GM23338 (cell line): ENCODE measurements around the gene CELA3B. TPM values are rescaled to one million over a fixed set of nuclear protein-coding genes. Genes with fewer than 3 reads are reported as not detected.
A peak's percentile ranks its signal among the peaks of the same experiment; 100 is the strongest.
"Not testable (repeated sequence)": the region's sequence is repeated elsewhere in the genome, so short reads cannot be mapped to it uniquely, and the experiment has no call there.

Experiments
- ATAC-seq: fragments of 200-7000 bp; cut with Tn5 transposase; 3 replicates; pipeline ENCODE4 v1.9.1; 2020
- DNase-seq: peaks from one replicate; pipeline ENCODE4 v3.0.0-alpha.2; 2015; ENCODE audit warnings: low spot score
- H2AFZ ChIP-seq: fragments of 200-600 bp; sonication (generic); 2 replicates; pipeline ENCODE4 v1.8.0; 2016; ENCODE audit warnings: antibody characterized with exemption, mild to moderate bottlenecking, moderate library complexity
- H3F3A ChIP-seq: fragments of 200-600 bp; sonication (generic); replicated peaks from 2 replicates; pipeline ENCODE4 v1.8.0; 2017; ENCODE audit warnings: antibody characterized with exemption, mixed run types, low read depth
- H3K27ac ChIP-seq: fragments of 200-600 bp; sonication (generic); 2 replicates; pipeline ENCODE4 v1.6.1; 2016; ENCODE audit warnings: low read depth
- H3K27me3 ChIP-seq: fragments of 200-600 bp; sonication (generic); 2 replicates; pipeline ENCODE4 v1.8.0; 2016; ENCODE audit warnings: mild to moderate bottlenecking, mixed run types, moderate library complexity; ENCODE audit not compliant: insufficient read depth
- H3K36me3 ChIP-seq: fragments of 200-600 bp; sonication (generic); 2 replicates; pipeline ENCODE4 v1.8.0; 2016; ENCODE audit warnings: mild to moderate bottlenecking; ENCODE audit not compliant: insufficient read depth
- H3K4me1 ChIP-seq: fragments of 200-600 bp; sonication (generic); 2 replicates; pipeline ENCODE4 v1.8.0; 2016; ENCODE audit warnings: mild to moderate bottlenecking, moderate library complexity; ENCODE audit not compliant: insufficient read depth
- H3K4me2 ChIP-seq: fragments of 200-600 bp; sonication (generic); 2 replicates; pipeline ENCODE4 v1.7.1; 2017; ENCODE audit warnings: mixed run types
- H3K4me3 ChIP-seq: fragments of 200-600 bp; sonication (generic); 2 replicates; pipeline ENCODE4 v1.6.1; 2016; ENCODE audit warnings: mixed run types
- H3K79me2 ChIP-seq: fragments of 200-600 bp; sonication (generic); replicated peaks from 2 replicates; pipeline ENCODE4 v1.8.0; 2017; ENCODE audit warnings: mild to moderate bottlenecking; ENCODE audit not compliant: insufficient read depth
- H3K9me2 ChIP-seq: fragments of 200-600 bp; sonication (generic); 2 replicates; pipeline ENCODE4 v1.8.0; 2017; ENCODE audit not compliant: insufficient read depth
- H4K20me1 ChIP-seq: fragments of 200-600 bp; sonication (generic); replicated peaks from 2 replicates; pipeline ENCODE4 v1.8.0; 2017; ENCODE audit warnings: mild to moderate bottlenecking; ENCODE audit not compliant: insufficient read depth
- H3K27ac Mint-ChIP-seq: 2 replicates; pipeline ENCODE4 v1.8.0; 2020; ENCODE audit warnings: inconsistent platforms, mild to moderate bottlenecking, moderate library complexity, mixed read lengths
- H3K27me3 Mint-ChIP-seq: 3 replicates; pipeline ENCODE4 v1.8.0; 2022; ENCODE audit warnings: low read depth, mild to moderate bottlenecking, moderate library complexity, mixed read lengths, inconsistent platforms; ENCODE audit not compliant: insufficient read depth, poor library complexity
- H3K36me3 Mint-ChIP-seq: 3 replicates; pipeline ENCODE4 v1.8.0; 2021; ENCODE audit warnings: low read depth, mild to moderate bottlenecking, inconsistent platforms, moderate library complexity, mixed read lengths
- H3K4me1 Mint-ChIP-seq: 3 replicates; pipeline ENCODE4 v1.8.0; 2020; ENCODE audit warnings: mild to moderate bottlenecking, inconsistent platforms, mixed read lengths
- H3K4me3 Mint-ChIP-seq: 3 replicates; pipeline ENCODE4 v1.8.0; 2021; ENCODE audit warnings: moderate library complexity, mild to moderate bottlenecking, inconsistent platforms, mixed read lengths
- H3K9me3 Mint-ChIP-seq: 3 replicates; pipeline ENCODE4 v1.8.0; 2020; ENCODE audit warnings: moderate library complexity, mild to moderate bottlenecking, inconsistent platforms, mixed read lengths
- polyA plus RNA-seq: library from polyadenylated mRNA; unstranded; fragments of >200 nt; fragmentation: Nextera tagmentation; extraction: Ambion mirVana; gene quantifications from 2 replicates; pipeline ENCODE4 v1.2.1, GENCODE V29; 2016
- total RNA-seq: library from RNA; depleted of rRNA; stranded (reverse); fragments of >200 nt; shearing (Covaris generic); gene quantifications from 2 replicates; pipeline ENCODE4 v1.2.3, GENCODE V29; 2014

Gene CELA3B
- total and polyA plus RNA-seq, 2 experiments from 2014 or later = not detected

GRCh38 chr1:21972973-21973441 lies 3.8 kb upstream of the CELA3B start:
- not testable (repeated sequence) for H3K36me3 Mint-ChIP-seq, H2AFZ ChIP-seq, H3K4me3 ChIP-seq, H3K36me3 ChIP-seq, H3K27ac ChIP-seq, H3K79me2 ChIP-seq, H3K9me3 Mint-ChIP-seq, H3K4me2 ChIP-seq, H4K20me1 ChIP-seq, DNase-seq, H3K27me3 Mint-ChIP-seq, H3K4me3 Mint-ChIP-seq, H3K9me2 ChIP-seq, H3K27me3 ChIP-seq, ATAC-seq, H3K4me1 ChIP-seq, H3K27ac Mint-ChIP-seq, H3F3A ChIP-seq, H3K4me1 Mint-ChIP-seq

DNA sequence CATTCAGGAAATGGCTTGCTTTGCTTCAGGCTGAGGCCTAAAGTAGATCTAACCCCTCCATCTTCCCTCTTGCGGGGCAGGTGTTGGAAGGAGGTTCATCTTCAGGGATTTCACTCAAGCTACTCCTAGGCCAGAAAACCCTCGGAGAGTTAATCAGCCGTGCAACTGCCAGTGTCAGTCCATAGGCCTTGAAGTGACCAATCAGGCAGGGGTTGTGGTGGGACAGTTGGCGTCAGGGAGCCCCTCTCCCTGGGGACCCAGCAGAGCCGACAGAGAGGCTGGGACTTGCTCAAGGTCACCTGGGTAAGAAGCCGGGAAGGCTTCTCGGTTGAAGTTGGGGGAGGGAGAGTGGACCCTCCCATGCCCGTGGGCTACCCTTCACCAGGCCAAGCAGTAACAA lies 2.9 kb upstream of the CELA3B start:
- H3K4me2 ChIP-seq, H3K9me2 ChIP-seq, H3K4me3 ChIP-seq, ATAC-seq, H3K27ac Mint-ChIP-seq, H3F3A ChIP-seq, H3K4me1 Mint-ChIP-seq, H2AFZ ChIP-seq, H3K9me3 Mint-ChIP-seq, H3K27ac ChIP-seq, H3K27me3 Mint-ChIP-seq, H3K36me3 Mint-ChIP-seq, H3K36me3 ChIP-seq, H3K27me3 ChIP-seq, H4K20me1 ChIP-seq, H3K4me3 Mint-ChIP-seq, H3K4me1 ChIP-seq, DNase-seq, H3K79me2 ChIP-seq: not testable (repeated sequence)

DNA sequence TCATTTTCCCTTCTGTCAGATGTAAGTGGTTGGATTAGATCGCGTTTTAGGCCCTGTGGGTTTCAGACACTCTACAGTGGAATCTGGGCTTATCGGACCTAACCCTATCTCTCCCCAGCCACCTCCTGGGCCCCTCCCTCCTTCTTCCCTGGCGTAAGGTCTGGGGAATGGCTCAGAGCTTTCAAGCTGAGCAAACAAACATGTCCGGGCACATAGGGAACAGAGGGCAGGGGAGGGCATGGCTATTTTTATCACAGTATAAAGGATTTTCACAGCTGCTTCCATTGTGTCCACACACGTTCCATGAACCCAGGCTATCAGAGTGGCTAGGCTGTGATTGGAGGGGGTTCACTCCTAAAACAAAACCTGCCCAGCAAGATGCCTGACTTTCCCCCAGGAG lies 2.1 kb upstream of the CELA3B start:
- H3K27ac Mint-ChIP-seq = not testable (repeated sequence)
- peak; percentile 21; the same call in 1 of the 3 replicates for ATAC-seq

DNA sequence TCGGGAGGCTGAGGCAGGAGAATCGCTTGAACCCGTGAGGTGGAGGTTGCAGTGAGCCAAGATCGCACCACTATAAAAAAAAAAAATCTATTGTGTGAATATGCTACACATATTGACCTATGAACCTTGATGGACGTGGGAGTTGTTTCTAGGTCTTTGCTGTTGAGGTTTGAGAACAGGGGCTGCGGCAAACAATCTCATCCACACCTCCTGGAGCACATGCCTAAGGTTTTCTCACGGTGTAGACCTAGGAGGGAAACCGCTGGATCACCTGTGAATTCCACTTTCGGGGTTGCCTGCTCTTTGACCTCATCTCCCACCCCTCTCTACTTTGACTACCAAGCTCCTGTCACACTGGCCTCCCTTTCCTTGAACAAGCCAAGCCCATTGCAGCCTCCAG lies 1.5 kb upstream of the CELA3B start:
- not testable (repeated sequence) for ATAC-seq, DNase-seq, H3K36me3 Mint-ChIP-seq, H3K27me3 ChIP-seq, H3K4me1 Mint-ChIP-seq, H3K4me3 Mint-ChIP-seq, H3K79me2 ChIP-seq, H3K9me3 Mint-ChIP-seq, H3K36me3 ChIP-seq, H3K4me2 ChIP-seq, H3K27ac Mint-ChIP-seq, H3K27ac ChIP-seq, H3K9me2 ChIP-seq, H3F3A ChIP-seq, H3K27me3 Mint-ChIP-seq, H3K4me1 ChIP-seq, H3K4me3 ChIP-seq, H2AFZ ChIP-seq, H4K20me1 ChIP-seq

More for the DNA sequence above, 2.1 kb upstream of the CELA3B start:
- H3K79me2 ChIP-seq, H3K27ac ChIP-seq, H3K4me1 Mint-ChIP-seq, H3K9me3 Mint-ChIP-seq, DNase-seq, H2AFZ ChIP-seq, H3K36me3 Mint-ChIP-seq, H3K4me3 ChIP-seq, H3K4me2 ChIP-seq, H3K27me3 Mint-ChIP-seq, H3K27me3 ChIP-seq, H3K4me3 Mint-ChIP-seq, H4K20me1 ChIP-seq, H3K4me1 ChIP-seq, H3K36me3 ChIP-seq, H3K9me2 ChIP-seq, H3F3A ChIP-seq: not testable (repeated sequence)

DNA sequence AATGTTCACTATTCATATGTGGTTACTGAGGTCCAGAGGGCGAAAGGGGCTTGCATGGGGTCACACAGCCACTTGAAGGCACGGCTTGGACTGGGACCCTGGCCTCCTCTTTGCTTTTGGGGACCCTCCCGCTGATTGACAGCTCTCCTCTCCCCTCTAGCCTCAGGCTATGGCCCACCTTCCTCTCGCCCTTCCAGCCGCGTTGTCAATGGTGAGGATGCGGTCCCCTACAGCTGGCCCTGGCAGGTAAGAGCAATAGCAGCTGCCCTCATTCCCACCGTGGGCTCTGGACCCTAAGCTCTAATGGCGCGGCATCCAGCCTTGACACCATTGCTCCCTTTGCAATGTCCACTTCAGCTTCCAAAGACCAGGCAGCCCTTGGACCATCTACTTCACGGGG lies 1.4 kb downstream of the CELA3B start:
- not testable (repeated sequence) for H4K20me1 ChIP-seq, H3K27me3 Mint-ChIP-seq, H3K27me3 ChIP-seq, H3K4me3 Mint-ChIP-seq, H2AFZ ChIP-seq, H3K4me1 ChIP-seq, H3K4me2 ChIP-seq, ATAC-seq, DNase-seq, H3K36me3 ChIP-seq, H3K27ac Mint-ChIP-seq, H3K9me2 ChIP-seq, H3K27ac ChIP-seq, H3K4me1 Mint-ChIP-seq, H3K9me3 Mint-ChIP-seq, H3F3A ChIP-seq, H3K4me3 ChIP-seq, H3K36me3 Mint-ChIP-seq, H3K79me2 ChIP-seq

DNA sequence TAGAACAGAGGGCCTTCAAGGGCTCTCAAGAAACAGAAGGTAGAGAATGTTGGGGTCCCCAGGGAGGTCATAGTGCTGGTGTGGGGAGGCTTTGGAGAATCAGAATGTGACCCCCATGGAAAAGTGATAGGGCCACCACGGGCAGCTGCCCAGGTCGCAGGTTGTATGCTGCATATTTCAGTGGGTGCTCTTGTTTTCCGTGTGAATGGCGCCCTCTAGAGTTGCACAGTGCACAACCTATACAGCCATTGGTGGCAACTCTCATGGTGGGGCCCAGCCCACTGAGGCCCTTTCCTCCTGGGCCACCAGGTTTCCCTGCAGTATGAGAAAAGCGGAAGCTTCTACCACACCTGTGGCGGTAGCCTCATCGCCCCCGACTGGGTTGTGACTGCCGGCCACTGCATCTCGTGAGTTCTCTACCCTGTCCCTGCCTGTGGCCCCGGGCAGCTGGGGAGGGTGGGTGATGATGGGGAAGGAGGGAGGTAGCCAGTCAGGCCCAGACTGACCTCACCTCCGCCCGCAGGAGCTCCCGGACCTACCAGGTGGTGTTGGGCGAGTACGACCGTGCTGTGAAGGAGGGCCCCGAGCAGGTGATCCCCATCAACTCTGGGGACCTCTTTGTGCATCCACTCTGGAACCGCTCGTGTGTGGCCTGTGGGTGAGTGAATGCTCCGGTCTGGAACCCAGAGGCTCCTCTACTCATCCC lies 3.8 kb downstream of the CELA3B start:
- not testable (repeated sequence) for H3K4me3 Mint-ChIP-seq, H3K4me1 Mint-ChIP-seq, H3K27ac ChIP-seq, H3K4me2 ChIP-seq, H3K4me3 ChIP-seq, H3K4me1 ChIP-seq, H3K9me2 ChIP-seq, H3F3A ChIP-seq, H3K27ac Mint-ChIP-seq, H3K27me3 ChIP-seq, H3K36me3 ChIP-seq, H3K9me3 Mint-ChIP-seq, H2AFZ ChIP-seq, H3K79me2 ChIP-seq, H4K20me1 ChIP-seq, DNase-seq, H3K27me3 Mint-ChIP-seq, H3K36me3 Mint-ChIP-seq
- peak; percentile 89 for ATAC-seq

GRCh38 chr1:21981253-21981652 lies 4.4 kb downstream of the CELA3B start:
- not testable (repeated sequence) for H3F3A ChIP-seq, ATAC-seq, H3K4me3 ChIP-seq, DNase-seq, H3K9me2 ChIP-seq, H3K27me3 ChIP-seq, H3K27ac ChIP-seq, H2AFZ ChIP-seq, H3K27ac Mint-ChIP-seq, H3K79me2 ChIP-seq, H3K4me2 ChIP-seq, H3K4me1 ChIP-seq, H3K4me3 Mint-ChIP-seq, H3K36me3 ChIP-seq, H3K9me3 Mint-ChIP-seq, H3K36me3 Mint-ChIP-seq, H3K4me1 Mint-ChIP-seq, H4K20me1 ChIP-seq, H3K27me3 Mint-ChIP-seq
